Measurements from ENCODE around the gene RNF14. TPM values are rescaled to one million over a fixed set of nuclear protein-coding genes. Genes with fewer than 3 reads are reported as not detected.
"Not testable (repeated sequence)": the region's sequence is repeated elsewhere in the genome, so short reads cannot be mapped to it uniquely, and the experiment has no call there.

Gene RNF14
- polyA plus RNA-seq, 3 donors: 9.7 to 52.8 (median 31.2) TPM

- H3K27me3 ChIP-seq (ENCODE audit: control insufficient read depth in 2 of 2, insufficient read depth in 2 of 2, low read length in 2 of 2): peaks cover 0 to 4% of the 10 kb centered on the region in 2 donors
- no peak overlapping the region for H2AFZ ChIP-seq (ENCODE audit: insufficient read depth, low read depth, low read length, poor library complexity, severe bottlenecking)
- no peak overlapping the region for H3K27ac ChIP-seq (ENCODE audit: low read depth in 1 of 2, low read length in 2 of 2)
- peaks cover 6 to 7% of the 10 kb centered on the region in 2 donors for H3K36me3 Mint-ChIP-seq
- DNase-seq: no peak
- H3K9ac ChIP-seq (ENCODE audit: insufficient read depth, low read length, poor library complexity, severe bottlenecking): no peak overlapping the region
- H3K27me3 Mint-ChIP-seq (ENCODE audit: low read depth in 3 of 3): peaks cover 0 to 3% (median 0%) of the 10 kb centered on the region in 3 donors
- H3K9me3 Mint-ChIP-seq: no peaks in the 10 kb centered on the region
- peaks cover 15% of the 10 kb centered on the region for H3K79me2 ChIP-seq (ENCODE audit: insufficient read depth, low read length)
- intact Hi-C loops (cut with micrococcal nuclease): loop anchor here in 1 of 2 donors (5.0 kb wide), 1 partner anchor 37 kb away; the partner anchor contains the start of gene PCDH12
- H3K4me3 ChIP-seq (replicated peaks in 1 of 3; ENCODE audit: low read depth in 2 of 3, low read length in 3 of 3): no peak overlapping the region
- H4K20me1 ChIP-seq (ENCODE audit: insufficient read depth, low read length): peaks cover 11% of the 10 kb centered on the region
- H3K4me1 ChIP-seq (ENCODE audit: control insufficient read depth in 1 of 2, insufficient read depth in 2 of 2, low read length in 2 of 2): peaks cover 18 to 21% of the 10 kb centered on the region in 2 donors
- H3K4me3 Mint-ChIP-seq: no peak overlapping the region
- H3K36me3 ChIP-seq (replicated peaks in 1 of 2; ENCODE audit: control insufficient read depth in 1 of 2, insufficient read depth in 2 of 2, low read length in 2 of 2): peaks cover 6 to 7% of the 10 kb centered on the region in 2 donors
- WGBS (ENCODE audit: insufficient coverage): no CpG with 5 or more reads among the region's 2 CpGs
- no peaks in the 10 kb centered on the region for H3K9me3 ChIP-seq (replicated peaks in 1 of 2; ENCODE audit: control insufficient read depth in 1 of 2, insufficient read depth in 1 of 2, low read length in 2 of 2)
- no peak overlapping the region for H3K27ac Mint-ChIP-seq
- H3K4me1 Mint-ChIP-seq: peaks cover 19% of the 10 kb centered on the region
- no peak overlapping the region for H3K4me2 ChIP-seq (replicated peaks; ENCODE audit: extremely low read depth, low read length, poor library complexity, severe bottlenecking)
- TF ChIP-seq CTCF (IDR thresholded peaks at IDR 0.05): no peak
These were observed 48.1 kb upstream of the RNF14 start for GRCh38 chr5:141920771-141921170.

GRCh38 chr5:141922827-141923447 lies 46.0 kb upstream of the RNF14 start:
- H3K36me3 Mint-ChIP-seq: peaks cover 22 to 29% of the 10 kb centered on the region in 2 donors
- Histone ChIP-seq H4K20me1 (ENCODE audit: insufficient read depth, low read length) (peaks cover 26% of the 10 kb centered on the region), H3K27ac (ENCODE audit: low read depth in 1 of 2, low read length in 2 of 2) (peak overlapping the region; percentile 95 to 98), H3K4me2 (replicated peaks; ENCODE audit: extremely low read depth, low read length, poor library complexity, severe bottlenecking) (peak overlapping the region; percentile 78), H3K79me2 (ENCODE audit: insufficient read depth, low read length) (peaks cover 15% of the 10 kb centered on the region), H3K4me3 (replicated peaks in 1 of 3; ENCODE audit: low read depth in 2 of 3, low read length in 3 of 3) (peak overlapping the region; percentile 69 to 82 (median 80)), H3K4me1 (ENCODE audit: control insufficient read depth in 1 of 2, insufficient read depth in 2 of 2, low read length in 2 of 2) (peaks cover 13 to 15% of the 10 kb centered on the region in 2 donors), H3K9ac (ENCODE audit: insufficient read depth, low read length, poor library complexity, severe bottlenecking) (peak overlapping the region; percentile 93), H3K36me3 (replicated peaks in 1 of 2; ENCODE audit: control insufficient read depth in 1 of 2, insufficient read depth in 2 of 2, low read length in 2 of 2) (peaks cover 25 to 29% of the 10 kb centered on the region in 2 donors), H2AFZ (ENCODE audit: insufficient read depth, low read depth, low read length, poor library complexity, severe bottlenecking) (peak overlapping the region; percentile 88)
- not testable (repeated sequence) for H3K9me3 Mint-ChIP-seq; DNase-seq; H3K27me3 ChIP-seq (ENCODE audit: control insufficient read depth in 2 of 2, insufficient read depth in 2 of 2, low read length in 2 of 2); H3K27me3 Mint-ChIP-seq (ENCODE audit: low read depth in 3 of 3); H3K9me3 ChIP-seq (replicated peaks in 1 of 2; ENCODE audit: control insufficient read depth in 1 of 2, insufficient read depth in 1 of 2, low read length in 2 of 2)
- peak overlapping the region; percentile 97 to 100 (median 98) for H3K27ac Mint-ChIP-seq
- WGBS (ENCODE audit: insufficient coverage): 29% methylated on average over 13 of the region's 28 CpGs
- intact Hi-C loops (cut with micrococcal nuclease): loop anchor here in 1 of 2 donors (5.0 kb wide), 1 partner anchor 34 kb away; the partner anchor contains the start of gene PCDH12
- H3K4me3 Mint-ChIP-seq: peak overlapping the region; percentile 84 to 96
- peaks cover 18% of the 10 kb centered on the region for H3K4me1 Mint-ChIP-seq

All from CD14-positive monocyte (primary cell).